ENCODE results near the gene HNRNPA2B1.
"Not testable (repeated sequence)": the region's sequence is repeated elsewhere in the genome, so short reads cannot be mapped to it uniquely, and the experiment has no call there.

Gene HNRNPA2B1

GRCh38 chr7:26198133-26198780, 2.3 kb downstream of the HNRNPA2B1 start:
- DNase-seq (ENCODE audit: low read depth in 1 of 2, low spot score in 1 of 2) = no peak

- DNase-seq (ENCODE audit: low read depth in 1 of 2, low spot score in 1 of 2) = no peak
Observed at GRCh38 chr7:26197153-26198115, 3.1 kb downstream of the HNRNPA2B1 start.

- DNase-seq (ENCODE audit: low read depth in 1 of 2, low spot score in 1 of 2) = no peak
Observed at GRCh38 chr7:26195867-26196657, 4.5 kb downstream of the HNRNPA2B1 start.

- no peak for DNase-seq (ENCODE audit: low read depth in 1 of 2, low spot score in 1 of 2)
Observed at GRCh38 chr7:26195182-26195581, 5.4 kb downstream of the HNRNPA2B1 start.

GRCh38 chr7:26194764-26195163, 5.8 kb downstream of the HNRNPA2B1 start:
- DNase-seq (ENCODE audit: low read depth in 1 of 2, low spot score in 1 of 2) = not testable (repeated sequence)

GRCh38 chr7:26193432-26194207, 6.9 kb downstream of the HNRNPA2B1 start:
- no peak for DNase-seq (ENCODE audit: low read depth in 1 of 2, low spot score in 1 of 2)

GRCh38 chr7:26192485-26193087, 8.0 kb downstream of the HNRNPA2B1 start:
- no peak for DNase-seq (ENCODE audit: low read depth in 1 of 2, low spot score in 1 of 2)

GRCh38 chr7:26191974-26192479, 8.5 kb downstream of the HNRNPA2B1 start:
- no peak for DNase-seq (ENCODE audit: low read depth in 1 of 2, low spot score in 1 of 2)

GRCh38 chr7:26191233-26191973, 9.1 kb downstream of the HNRNPA2B1 start:
- no peak for DNase-seq (ENCODE audit: low read depth in 1 of 2, low spot score in 1 of 2)

- DNase-seq (ENCODE audit: low read depth in 1 of 2, low spot score in 1 of 2) = no peak
Observed at GRCh38 chr7:26190417-26190869, 10.1 kb downstream of the HNRNPA2B1 start.

GRCh38 chr7:26189697-26190096, 10.8 kb downstream of the HNRNPA2B1 start:
- no peak for DNase-seq (ENCODE audit: low read depth in 1 of 2, low spot score in 1 of 2)

- no peak for DNase-seq (ENCODE audit: low read depth in 1 of 2, low spot score in 1 of 2)
Observed at GRCh38 chr7:26188957-26189541, 11.5 kb downstream of the HNRNPA2B1 start.

- no peak for DNase-seq (ENCODE audit: low read depth in 1 of 2, low spot score in 1 of 2)
Observed at GRCh38 chr7:26188206-26188956, 12.2 kb downstream of the HNRNPA2B1 start.

- no peak for DNase-seq (ENCODE audit: low read depth in 1 of 2, low spot score in 1 of 2)
Observed at GRCh38 chr7:26187380-26188205, 13.0 kb downstream of the HNRNPA2B1 start.

- DNase-seq (ENCODE audit: low read depth in 1 of 2, low spot score in 1 of 2) = no peak
Observed at GRCh38 chr7:26186364-26187311, 13.9 kb downstream of the HNRNPA2B1 start.

- DNase-seq (ENCODE audit: low read depth in 1 of 2, low spot score in 1 of 2) = no peak
Observed at GRCh38 chr7:26185844-26186180, 14.7 kb downstream of the HNRNPA2B1 start.

Data from activated T-helper 1 cell treated with anti-CD3 and anti-CD28 coated beads, Interleukin-2, amount 50 U/mL, for 16 hours (primary cell).